Spleen (tissue), 7 donors: ENCODE data around the gene GMEB2.

ENCODE experiments used
- POLR2A ChIP-seq, 3 donors: fragments of 450-650 bp; IDR thresholded peaks; one replicate each; pipeline ENCODE4 v1.5.1; 2017; ENCODE audit warnings: antibody characterized with exemption in 3 of 3, mild to moderate bottlenecking in 1 of 3
- POLR2AphosphoS5 ChIP-seq, 3 donors: sonication (generic); formaldehyde crosslinking; IDR thresholded peaks; one replicate each; pipeline ENCODE4 v1.5.1; 2017; ENCODE audit warnings: antibody characterized with exemption in 3 of 3
- TF ChIP-seq, protein P1 (sequence below), 11 experiments: fragments of 200-600 bp in 7 of 11; fragments of 450-650 bp in 4 of 11; sonication (generic) in 4 of 11; IDR thresholded peaks in 8 of 11; conservative IDR thresholded peaks in 3 of 11; 1 replicate in 7 of 11; 2 replicates in 4 of 11; pipeline versions ENCODE4 v1.4.0 to v1.8.0; 2016 to 2021; ENCODE audit warnings: antibody characterized with exemption in 11 of 11, inconsistent platforms in 4 of 11, mild to moderate bottlenecking in 1 of 11
- donor health status: DM: no; HTN: no; CAD: no; lungs with moderate emphysema.
- donor health status: DM: no; HTN: no; CAD: no.
- donor health status: DM: no; HTN: no; CAD: no.

DNA sequence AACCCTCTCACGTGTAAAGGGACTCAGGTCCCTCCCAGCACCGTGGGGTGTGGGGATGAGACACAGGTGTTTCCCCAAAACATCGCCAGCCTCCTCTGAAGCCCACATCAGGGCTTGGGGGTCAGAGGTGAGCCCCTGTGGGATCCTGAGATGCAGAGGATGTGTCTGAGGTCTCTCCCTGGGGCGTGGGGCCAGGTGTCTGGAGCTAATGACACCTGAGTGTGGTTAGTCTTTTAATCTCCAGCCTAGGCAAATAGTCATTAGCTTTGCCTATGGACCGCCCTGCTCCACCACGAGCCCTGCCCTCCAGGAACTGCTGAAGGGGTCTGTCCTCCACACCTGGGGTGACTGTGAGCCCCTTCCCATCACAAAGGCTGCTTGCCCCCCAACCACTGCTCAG, 81.1 kb downstream of the GMEB2 start:
- TF ChIP-seq, protein P1, sequence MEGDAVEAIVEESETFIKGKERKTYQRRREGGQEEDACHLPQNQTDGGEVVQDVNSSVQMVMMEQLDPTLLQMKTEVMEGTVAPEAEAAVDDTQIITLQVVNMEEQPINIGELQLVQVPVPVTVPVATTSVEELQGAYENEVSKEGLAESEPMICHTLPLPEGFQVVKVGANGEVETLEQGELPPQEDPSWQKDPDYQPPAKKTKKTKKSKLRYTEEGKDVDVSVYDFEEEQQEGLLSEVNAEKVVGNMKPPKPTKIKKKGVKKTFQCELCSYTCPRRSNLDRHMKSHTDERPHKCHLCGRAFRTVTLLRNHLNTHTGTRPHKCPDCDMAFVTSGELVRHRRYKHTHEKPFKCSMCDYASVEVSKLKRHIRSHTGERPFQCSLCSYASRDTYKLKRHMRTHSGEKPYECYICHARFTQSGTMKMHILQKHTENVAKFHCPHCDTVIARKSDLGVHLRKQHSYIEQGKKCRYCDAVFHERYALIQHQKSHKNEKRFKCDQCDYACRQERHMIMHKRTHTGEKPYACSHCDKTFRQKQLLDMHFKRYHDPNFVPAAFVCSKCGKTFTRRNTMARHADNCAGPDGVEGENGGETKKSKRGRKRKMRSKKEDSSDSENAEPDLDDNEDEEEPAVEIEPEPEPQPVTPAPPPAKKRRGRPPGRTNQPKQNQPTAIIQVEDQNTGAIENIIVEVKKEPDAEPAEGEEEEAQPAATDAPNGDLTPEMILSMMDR (IDR thresholded peaks at IDR 0.05 in 8 of 11, conservative IDR thresholded peaks at IDR 0.05 in 3 of 11) = no peak
- TF ChIP-seq POLR2AphosphoS5 (IDR thresholded peaks at IDR 0.05) = no peak
- no peak for TF ChIP-seq POLR2A (IDR thresholded peaks at IDR 0.05)
